Heart left ventricle (tissue), 13 donors: ENCODE data around the gene WDR11.

Source experiments
- POLR2A ChIP-seq, 2 donors: fragments of 450-650 bp; IDR thresholded peaks; one replicate each; pipeline ENCODE4 v1.6.1; 2017; ENCODE audit warnings: antibody characterized with exemption in 2 of 2, mild to moderate bottlenecking in 2 of 2, moderate library complexity in 2 of 2
- TF ChIP-seq, protein P1 (sequence below), 12 donors: fragments of 200-600 bp; sonication (generic) in 4 of 12; IDR thresholded peaks; one replicate each; pipeline versions ENCODE4 v1.5.0 to v1.8.0; 2018 to 2022; ENCODE audit warnings: antibody characterized with exemption in 12 of 12, mild to moderate bottlenecking in 5 of 12
- donor health status: ischemic (EF 13 %, LVEDD 7.1; RV severe dilation, severe dysfunction).
- donor health status: DM: no; HTN: yes; CAD: no.
- donor health status: DM: no; HTN: no; CAD: no.
- donor health status: ischemic (EF 25% LVEDD 6.9; RV normal size, moderate dysfunction).
- donor health status: ischemic (EF 25% LVEDD 5.7; RV mildly dilated, moderate dysfunction).
- donor health status: ischemic (EF 35%, LVEDD 5.7; RV mildly dilated, moderate dysfunction).
- donor health status: nonischemic (EF 11% LVEDD 7.7; RV severe dilation, severe dysfunction).
- donor health status: DM: yes; HTN: yes; CAD: no.
- donor health status: PGD.
- donor health status: ischemic (EF 29% LVEDD 5.4; RV normal size, mild dysfunction).
- donor health status: nonischemic (EF 23%, LVEDD 6.1; RV moderate dilation, normal function).

DNA sequence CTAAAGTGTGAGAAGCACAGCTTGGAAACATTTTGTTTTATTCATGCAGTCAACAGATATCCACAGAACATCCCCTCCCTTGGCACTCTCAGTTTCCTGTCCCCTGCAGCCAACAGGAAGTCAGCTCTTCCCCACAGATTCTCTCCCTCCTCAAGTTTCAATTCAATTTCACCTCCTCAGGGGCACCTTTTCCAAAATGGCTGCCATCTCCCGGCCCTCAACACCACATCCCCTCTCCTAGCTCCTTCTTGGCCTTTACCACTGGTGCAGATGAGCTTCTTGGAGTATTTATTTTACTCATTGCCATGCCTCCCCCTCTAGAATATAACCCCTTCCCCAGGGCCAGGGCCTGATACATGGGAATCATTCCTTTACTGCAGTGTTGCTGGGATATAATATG, 94.0 kb downstream of the WDR11 start:
- TF ChIP-seq, protein P1, sequence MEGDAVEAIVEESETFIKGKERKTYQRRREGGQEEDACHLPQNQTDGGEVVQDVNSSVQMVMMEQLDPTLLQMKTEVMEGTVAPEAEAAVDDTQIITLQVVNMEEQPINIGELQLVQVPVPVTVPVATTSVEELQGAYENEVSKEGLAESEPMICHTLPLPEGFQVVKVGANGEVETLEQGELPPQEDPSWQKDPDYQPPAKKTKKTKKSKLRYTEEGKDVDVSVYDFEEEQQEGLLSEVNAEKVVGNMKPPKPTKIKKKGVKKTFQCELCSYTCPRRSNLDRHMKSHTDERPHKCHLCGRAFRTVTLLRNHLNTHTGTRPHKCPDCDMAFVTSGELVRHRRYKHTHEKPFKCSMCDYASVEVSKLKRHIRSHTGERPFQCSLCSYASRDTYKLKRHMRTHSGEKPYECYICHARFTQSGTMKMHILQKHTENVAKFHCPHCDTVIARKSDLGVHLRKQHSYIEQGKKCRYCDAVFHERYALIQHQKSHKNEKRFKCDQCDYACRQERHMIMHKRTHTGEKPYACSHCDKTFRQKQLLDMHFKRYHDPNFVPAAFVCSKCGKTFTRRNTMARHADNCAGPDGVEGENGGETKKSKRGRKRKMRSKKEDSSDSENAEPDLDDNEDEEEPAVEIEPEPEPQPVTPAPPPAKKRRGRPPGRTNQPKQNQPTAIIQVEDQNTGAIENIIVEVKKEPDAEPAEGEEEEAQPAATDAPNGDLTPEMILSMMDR (IDR thresholded peaks at IDR 0.05): no peak
- TF ChIP-seq POLR2A (IDR thresholded peaks at IDR 0.05): no peak
